Fibroblast of pulmonary artery (primary cell): ENCODE measurements around the gene ROBO1.

Source experiments
- DNase-seq: peaks from one replicate; pipeline ENCODE4 v3.0.0-alpha.2; 2010; ENCODE audit warnings: low read depth
- H3K4me3 ChIP-seq: replicated peaks from 2 replicates; pipeline ENCODE4 v1.5.1; 2011; ENCODE audit warnings: low read depth, mild to moderate bottlenecking, control low read depth, low read length, moderate library complexity
- CTCF ChIP-seq: IDR thresholded peaks from 2 replicates; pipeline ENCODE4 v1.5.1; 2011; ENCODE audit warnings: mild to moderate bottlenecking, control low read depth, low read length, inconsistent platforms; ENCODE audit errors: missing control alignments

The ROBO1 gene

GRCh38 chr3:78913711-78914110 is 854.1 kb downstream of the ROBO1 start:
- no peak for TF ChIP-seq CTCF

GRCh38 chr3:78912687-78913086 is 855.1 kb downstream of the ROBO1 start:
- no peak overlapping the region for H3K4me3 ChIP-seq
- DNase-seq: peak; percentile 18
- no peak for TF ChIP-seq CTCF

More at GRCh38 chr3:78913711-78914110, 854.1 kb downstream of the ROBO1 start:
- H3K4me3 ChIP-seq: no peak overlapping the region
- DNase-seq: no peak

- TF ChIP-seq CTCF: no peak
- H3K4me3 ChIP-seq: no peak overlapping the region
- DNase-seq: no peak
Observed at GRCh38 chr3:78912259-78912658, 855.5 kb downstream of the ROBO1 start.

GRCh38 chr3:78911394-78911793 is 856.4 kb downstream of the ROBO1 start:
- no peak for TF ChIP-seq CTCF
- DNase-seq: no peak
- no peak overlapping the region for H3K4me3 ChIP-seq

GRCh38 chr3:78908236-78908635 is 859.6 kb downstream of the ROBO1 start:
- peak; percentile 39 for DNase-seq
- H3K4me3 ChIP-seq: no peak overlapping the region
- no peak for TF ChIP-seq CTCF

- H3K4me3 ChIP-seq: no peak overlapping the region
- no peak for TF ChIP-seq CTCF
- peak; percentile 54 for DNase-seq
Observed at GRCh38 chr3:78907367-78907766, 860.4 kb downstream of the ROBO1 start.

- DNase-seq: no peak
- H3K4me3 ChIP-seq: no peak overlapping the region
- TF ChIP-seq CTCF: no peak
Observed at GRCh38 chr3:78906930-78907329, 860.9 kb downstream of the ROBO1 start.
